A172 (cell line): ENCODE data around the gene TAMM41. TPM values are rescaled to one million over a fixed set of nuclear protein-coding genes. Genes with fewer than 3 reads are reported as not detected.
A peak's percentile ranks its signal among the peaks of the same experiment; 100 is the strongest.
"Not testable (repeated sequence)": the region's sequence is repeated elsewhere in the genome, so short reads cannot be mapped to it uniquely, and the experiment has no call there.

Experiments used
- DNase-seq: peaks from one replicate; pipeline ENCODE4 v3.0.0-alpha.2; 2015; ENCODE audit warnings: low spot score
- total RNA-seq: library from RNA; depleted of rRNA; stranded (reverse); fragments of >200 nt; shearing (Covaris generic); gene quantifications from 2 replicates; pipeline ENCODE4 v1.2.3, GENCODE V29; 2014

TAMM41 gene
- total RNA-seq, 1 experiment from 2014 or later, result 9.8 TPM

DNA sequence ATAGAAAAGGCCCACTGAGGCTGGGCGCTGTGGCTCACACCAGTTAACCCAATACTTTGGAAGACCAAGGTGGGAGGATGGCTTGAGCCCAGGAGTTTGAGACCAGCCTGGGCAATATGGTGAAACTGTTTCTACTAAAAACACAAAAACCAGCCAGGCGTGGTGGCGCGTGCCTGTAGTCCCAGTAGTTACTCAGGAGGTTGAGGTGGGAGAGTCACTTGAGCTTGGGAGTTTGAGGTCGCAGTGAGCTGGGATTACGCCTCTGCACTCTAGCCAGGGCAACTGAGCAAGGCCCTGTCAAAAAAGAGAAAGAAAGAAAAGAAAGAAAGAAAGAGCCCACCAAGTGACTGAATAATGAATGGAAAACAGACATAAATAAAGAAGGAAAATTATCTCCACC is 32.0 kb downstream of the TAMM41 start:
- DNase-seq, result no peak

DNA sequence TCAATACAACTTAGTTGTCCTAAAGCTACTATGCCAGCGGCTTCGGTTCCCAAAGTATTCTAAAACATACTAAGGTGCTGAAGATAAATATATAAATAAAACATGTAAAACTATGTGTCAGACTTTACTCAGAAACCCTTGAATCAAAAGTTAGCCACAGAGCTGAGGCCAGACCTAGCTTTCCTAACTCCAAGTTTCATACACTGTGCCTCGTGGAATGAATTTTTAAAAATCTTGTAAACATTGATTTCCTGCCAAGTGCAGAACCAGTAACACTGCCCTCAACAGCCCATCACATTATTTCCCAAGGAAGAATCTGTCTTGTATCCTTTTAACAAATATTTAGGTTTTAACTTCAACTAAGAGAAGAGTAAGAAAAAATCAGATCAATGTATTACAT is 36.4 kb downstream of the TAMM41 start:
- no peak for DNase-seq

DNA sequence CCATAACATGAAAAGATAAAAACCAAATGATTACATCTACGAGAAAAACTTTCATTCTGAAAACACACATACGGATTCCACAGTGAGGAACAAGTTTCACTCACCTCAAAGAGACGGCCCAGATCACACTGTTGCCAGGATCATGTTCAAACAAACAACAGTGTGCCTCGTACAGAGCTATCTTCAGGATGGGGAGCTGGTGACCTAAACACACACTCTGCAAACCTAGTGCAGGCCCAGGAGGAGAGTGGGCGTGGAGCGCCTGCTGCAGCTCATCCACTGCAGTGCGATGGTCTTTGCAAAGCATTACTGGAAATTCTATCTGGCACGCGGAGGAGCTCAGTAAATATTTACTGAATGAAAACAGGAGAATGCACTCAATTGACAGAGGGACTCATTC is 38.5 kb downstream of the TAMM41 start:
- DNase-seq, result no peak

DNA sequence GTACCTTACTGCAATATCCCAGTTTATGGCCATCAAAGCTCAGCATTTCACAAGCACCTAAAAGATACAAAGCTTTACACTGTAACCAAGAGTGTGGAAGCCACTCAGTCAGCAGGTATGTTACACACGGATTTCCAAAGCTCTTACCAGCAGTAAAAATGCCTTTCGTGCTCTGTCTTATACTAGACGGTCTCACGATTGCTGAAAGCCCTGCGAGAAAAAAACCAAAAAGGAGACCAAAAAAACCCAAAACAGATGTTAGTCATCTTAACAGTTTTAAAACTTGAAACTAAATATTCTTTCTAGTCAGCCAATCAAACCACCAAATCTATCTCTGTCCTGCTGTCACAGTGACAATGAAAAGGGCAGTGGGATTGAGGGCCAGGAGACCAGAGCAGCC is 39.0 kb downstream of the TAMM41 start:
- no peak for DNase-seq

DNA sequence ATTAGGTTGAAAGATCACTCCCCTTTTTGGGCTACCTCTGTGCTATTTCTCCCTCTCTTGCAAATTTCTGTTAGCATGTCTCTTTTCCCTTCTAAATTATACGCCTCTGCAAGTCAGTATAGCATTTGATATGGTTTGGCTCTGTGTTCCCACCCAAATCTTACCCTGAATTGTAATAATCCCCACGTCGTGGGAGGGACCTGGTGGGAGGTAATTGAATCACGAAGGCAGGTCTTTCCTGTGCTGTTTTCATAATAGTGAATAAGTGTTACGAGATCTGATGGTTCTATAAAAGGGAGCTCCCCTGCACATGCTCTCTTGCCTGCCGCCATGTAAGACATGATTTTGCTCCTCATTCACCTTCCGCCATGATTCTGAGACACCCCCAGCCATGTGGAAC is 41.0 kb downstream of the TAMM41 start:
- no peak for DNase-seq

DNA sequence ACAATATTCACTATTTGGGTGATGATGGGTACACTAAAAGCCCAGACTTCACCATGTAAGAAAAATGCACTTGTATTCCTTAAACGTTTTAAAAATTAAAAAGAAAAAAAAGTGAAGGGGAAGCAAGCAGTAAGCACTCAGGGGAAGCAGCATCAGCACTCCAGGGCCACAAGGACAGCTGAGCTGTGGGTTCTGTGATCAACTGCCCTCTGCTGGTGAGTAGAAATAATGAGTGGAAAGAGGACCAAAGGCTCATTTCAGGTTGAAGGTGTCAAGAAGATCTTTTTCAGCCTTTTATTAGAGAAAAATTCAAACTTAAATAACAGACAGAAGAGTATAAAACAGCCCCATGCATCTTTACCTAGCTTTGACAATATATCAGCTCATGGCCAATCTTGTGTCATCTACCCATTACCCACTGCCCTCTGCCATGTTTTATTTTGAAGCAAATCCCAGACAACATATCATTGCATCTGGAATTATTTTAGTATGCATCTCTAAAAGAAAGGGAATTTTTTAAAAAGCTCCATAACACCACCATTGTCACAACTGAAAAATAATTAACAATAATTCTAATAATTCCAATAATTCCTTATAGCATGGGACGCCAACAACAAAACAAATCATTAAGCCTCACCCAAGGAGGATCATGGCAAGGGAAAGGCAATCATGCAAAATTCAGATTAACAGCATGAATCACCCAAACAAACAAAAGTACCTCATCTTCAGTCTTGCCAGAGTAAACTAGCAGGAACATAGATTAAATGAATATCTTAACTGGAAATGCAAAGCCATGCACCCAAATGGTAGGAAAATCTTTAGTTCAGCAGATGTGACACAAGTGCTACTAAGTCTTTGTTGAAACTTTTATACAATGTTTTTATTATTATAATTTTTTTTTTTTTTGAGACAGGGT is 42.5 kb downstream of the TAMM41 start:
- DNase-seq, result peak; percentile 56

DNA sequence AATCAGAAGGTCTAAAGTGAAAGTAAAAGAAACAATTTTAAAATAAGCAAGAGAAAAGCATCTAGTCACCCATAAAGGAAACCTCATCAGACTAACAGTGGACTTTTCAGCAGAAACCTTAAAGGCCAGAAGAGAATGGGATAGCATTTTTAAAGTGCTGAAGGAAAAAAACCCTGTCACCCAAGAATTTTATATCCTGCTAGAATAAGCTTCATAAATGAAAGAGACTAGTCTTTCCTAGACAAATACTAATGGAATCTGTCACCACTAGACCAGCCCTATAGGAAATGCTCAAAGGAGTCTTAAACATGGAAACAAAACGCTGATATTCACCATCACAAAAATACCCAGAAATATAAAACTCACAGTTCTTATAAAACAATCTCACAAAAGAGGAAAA is 46.9 kb downstream of the TAMM41 start:
- DNase-seq, result no peak

DNA sequence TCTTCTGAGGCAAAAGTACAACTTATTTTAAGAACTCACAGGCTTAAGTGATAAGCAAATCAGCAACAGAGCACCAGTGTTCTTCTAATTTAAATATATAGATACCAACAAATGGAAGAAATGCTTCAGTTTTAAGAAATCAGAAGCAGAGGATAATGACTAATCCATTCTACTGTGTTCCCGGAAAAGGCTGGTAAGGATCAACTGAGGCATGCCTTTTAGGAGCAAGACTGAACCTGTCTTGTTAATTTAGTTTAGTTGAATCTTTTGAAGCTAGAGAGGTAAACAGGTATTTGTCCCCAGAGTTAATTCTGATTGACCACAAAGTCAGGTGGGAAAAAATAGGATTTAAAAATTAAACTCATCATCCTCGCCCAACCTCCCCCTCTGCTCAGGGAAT is 51.8 kb downstream of the TAMM41 start:
- DNase-seq, result no peak

DNA sequence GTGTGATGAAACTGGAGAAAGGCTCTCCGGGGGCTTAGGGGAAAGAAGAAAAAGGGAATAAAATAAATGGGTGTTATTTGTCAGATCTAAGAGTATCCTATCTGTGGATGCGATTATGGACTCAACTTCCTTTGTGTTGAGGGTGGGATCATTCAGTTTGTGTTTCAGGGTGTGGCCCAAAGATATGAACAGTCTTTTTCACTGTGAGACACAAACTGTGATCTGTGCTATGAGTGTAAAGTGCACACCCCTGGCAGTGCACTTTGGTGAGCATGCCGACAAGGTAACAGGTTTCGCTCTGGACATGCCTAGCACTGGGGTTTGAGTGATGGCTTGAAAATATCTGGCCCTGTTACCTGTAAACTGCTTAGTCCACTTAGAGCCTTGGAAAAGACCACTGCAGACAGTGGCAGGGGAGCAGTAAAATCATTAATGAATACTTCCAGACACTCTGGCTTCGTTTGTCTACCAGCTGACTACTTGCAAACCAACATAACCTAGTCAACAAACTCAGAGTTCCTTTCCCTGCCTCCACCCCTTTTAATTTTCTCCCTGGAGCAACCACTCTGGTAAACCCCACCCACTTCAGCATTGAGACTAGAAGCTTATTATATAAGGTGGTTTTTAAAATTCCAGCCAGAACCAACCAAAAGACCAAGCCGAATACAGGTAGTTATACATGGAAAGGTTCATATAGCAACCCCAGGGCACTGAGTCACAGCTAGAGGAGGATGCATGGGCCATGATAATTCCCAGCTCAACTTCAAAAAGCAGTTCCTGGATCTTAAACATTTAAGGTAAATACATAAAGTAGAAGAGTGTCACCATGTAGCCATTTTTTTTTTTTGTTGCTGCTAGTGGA is 55.1 kb downstream of the TAMM41 start:
- DNase-seq, result no peak

DNA sequence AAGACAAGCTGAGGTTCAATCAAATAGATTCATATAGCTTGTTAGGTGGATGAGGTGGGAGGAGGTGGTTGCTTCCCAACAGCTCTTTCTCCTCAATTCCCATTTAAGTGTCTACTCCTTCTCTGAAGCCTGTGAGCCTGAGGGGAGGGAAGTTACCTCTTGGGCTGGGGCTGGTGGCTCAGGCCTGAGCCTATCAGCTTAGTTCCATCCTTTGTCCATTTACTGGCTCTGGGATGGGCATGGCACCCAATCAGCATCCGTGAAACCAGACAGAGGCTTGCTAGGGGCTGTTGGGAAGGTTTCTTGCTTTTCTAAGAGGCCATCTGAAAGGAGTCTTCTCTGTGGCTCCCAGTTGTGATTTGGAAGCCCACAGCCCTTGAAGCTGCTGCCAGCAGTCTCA is 57.3 kb downstream of the TAMM41 start:
- no peak for DNase-seq

DNA sequence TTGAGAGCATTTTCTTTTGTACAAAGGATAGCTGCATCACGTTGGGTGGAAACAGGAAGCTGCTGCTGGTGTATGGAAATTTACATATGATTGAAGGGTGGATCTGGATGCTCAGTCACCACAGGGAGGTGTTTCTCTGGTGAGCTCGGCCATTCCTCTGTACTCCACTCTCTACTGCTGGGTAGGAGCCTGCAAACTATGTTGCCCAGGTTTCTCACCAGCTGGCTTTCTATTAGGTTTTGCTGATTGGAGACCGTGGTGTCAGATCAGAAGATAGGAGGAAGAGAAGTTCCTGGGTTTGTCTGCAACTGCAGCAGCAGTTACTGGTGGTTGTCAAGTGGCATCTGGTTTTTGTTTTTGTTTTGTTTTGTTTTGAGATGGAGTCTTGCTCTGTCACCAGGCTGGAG is 61.7 kb downstream of the TAMM41 start:
- no peak for DNase-seq

DNA sequence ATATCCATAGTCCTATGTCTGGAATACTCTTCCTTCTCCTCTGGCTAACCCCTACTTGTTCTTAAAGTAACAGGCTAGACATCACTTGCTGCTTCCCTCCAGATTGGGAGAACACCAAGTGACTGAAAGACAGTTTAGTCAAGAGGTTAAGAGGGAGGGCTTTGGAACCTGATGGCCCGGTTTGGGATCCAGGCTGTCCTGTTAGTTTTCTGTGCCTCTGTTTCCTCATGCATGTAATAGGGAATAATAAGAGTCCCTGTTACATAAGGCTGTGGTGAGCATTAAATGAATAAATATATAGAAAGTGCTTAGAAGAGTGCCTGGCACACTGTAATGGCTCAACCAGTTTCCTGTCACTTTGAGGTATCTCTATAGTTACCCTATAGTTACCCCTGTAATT is 66.3 kb downstream of the TAMM41 start:
- no peak for DNase-seq

DNA sequence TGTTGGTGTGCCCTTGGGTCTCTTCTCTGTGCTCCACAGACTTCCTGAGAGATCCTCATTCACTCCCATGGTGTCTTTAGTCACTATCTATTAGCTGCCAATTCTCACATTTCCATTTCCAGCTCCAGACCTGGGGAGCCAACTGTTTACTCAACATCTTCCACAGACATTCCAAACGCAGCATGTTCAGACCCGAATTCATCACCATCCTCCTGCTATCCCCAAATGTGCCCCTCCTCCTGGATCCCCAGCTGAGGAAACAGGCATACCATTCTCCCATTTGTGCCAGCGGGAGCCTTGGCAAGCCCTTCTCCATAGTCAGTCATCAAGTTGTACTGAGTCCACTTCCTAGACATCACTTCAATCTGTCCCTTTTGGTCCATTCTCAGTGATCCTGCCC is 67.1 kb downstream of the TAMM41 start:
- DNase-seq, result no peak

DNA sequence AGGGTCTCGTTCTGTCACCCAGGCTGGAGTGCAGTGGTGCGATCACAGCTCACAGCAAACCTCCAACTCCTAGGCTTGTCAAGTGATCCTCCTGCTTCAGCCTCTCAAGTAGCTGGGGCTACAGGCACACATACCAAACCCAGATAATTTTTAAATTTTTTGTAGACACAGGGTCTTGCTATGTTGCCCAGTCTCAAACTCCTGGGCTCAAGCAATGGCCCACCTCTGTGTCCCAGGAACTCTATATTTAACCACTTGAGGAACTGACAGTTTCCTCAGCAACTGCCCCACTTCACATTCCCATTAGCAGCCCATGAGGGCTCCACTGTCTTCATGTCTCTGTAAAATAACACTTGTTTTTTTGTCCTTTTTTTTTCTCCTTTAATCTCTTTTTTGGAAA is 68.4 kb downstream of the TAMM41 start:
- DNase-seq, result no peak

DNA sequence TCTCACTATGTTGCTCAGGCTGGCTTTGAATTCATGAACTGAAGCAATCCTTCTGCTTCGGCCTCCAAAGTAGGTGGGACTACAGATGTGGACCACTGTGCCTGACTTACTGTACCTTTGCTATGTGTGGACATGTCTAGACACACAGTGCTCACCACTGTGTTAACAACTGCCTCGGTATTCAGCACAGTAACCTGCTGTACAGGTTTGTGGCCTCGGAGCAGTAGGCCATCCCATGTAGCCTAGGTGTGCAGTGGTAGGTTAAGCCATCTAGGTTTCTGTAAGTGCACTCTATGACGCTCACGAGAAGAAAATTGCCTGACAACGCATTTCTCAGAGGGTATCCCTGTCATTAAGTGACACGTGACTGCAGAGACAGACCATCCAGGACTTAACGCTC is 70.3 kb downstream of the TAMM41 start:
- no peak for DNase-seq

DNA sequence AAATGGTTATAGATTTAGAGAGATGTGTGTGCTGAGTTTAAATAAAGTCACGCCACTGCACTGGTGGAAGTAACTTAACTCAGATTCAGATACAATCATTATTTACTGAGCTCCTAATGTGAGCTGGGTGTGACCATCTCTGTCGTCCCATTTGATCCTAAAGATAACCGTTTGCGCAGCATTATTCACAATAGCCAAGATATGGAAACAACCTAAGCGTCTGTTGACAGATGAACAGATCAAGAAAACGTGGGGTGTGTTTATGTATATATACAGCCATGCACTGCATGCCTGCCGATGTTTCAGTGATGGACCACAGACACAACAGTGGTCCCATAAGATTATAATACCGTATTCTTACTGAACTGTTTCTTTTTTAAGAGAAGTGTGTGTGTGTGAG is 71.2 kb downstream of the TAMM41 start:
- DNase-seq, result no peak

DNA sequence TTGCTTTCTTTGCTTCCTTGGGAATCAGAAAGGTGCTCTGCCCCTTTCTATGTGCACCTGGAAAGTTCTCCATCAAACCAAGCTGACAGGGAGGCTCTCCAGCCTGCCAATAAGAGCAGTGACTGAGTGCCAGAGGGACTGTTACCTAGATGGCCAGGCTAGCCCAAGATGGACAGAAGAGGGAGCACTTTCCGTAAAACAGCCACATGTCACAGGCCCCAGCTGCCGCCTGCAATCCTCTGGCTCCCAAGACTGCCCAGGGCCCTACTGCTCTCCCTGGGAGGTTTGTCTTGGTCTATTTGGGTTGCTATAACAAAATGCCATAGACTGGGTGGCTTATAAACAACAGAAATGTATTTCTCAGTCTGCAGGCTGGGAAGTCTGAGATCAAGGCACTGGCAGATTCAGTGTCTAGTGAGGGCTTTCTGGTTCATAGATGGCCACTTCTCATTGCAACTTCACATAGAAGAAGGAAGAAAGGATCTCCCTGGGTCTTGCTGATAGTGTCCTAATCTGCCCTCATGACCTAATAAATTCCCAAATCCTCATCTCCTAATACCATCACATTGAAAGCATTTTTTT is 72.3 kb downstream of the TAMM41 start:
- DNase-seq, result peak; percentile 45

DNA sequence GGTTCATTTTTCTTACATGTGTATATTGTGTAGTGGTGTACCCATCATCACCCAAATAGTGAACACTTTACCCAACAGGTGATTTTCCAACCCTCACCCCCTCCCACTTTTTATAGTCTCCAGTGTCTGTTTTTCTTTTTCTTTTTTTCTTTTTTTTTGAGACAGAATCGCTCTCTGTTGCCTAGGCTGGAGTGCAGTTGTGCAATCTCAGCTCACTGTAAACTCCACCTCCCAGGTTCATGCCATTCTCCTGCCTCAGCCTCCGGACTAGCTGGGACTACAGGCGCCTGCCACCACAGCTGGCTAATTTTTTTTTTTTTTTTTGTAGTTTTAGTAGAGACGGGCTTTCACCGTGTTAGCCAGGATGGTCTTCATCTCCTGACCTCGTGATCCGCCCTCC is 74.8 kb downstream of the TAMM41 start:
- not testable (repeated sequence) for DNase-seq

DNA sequence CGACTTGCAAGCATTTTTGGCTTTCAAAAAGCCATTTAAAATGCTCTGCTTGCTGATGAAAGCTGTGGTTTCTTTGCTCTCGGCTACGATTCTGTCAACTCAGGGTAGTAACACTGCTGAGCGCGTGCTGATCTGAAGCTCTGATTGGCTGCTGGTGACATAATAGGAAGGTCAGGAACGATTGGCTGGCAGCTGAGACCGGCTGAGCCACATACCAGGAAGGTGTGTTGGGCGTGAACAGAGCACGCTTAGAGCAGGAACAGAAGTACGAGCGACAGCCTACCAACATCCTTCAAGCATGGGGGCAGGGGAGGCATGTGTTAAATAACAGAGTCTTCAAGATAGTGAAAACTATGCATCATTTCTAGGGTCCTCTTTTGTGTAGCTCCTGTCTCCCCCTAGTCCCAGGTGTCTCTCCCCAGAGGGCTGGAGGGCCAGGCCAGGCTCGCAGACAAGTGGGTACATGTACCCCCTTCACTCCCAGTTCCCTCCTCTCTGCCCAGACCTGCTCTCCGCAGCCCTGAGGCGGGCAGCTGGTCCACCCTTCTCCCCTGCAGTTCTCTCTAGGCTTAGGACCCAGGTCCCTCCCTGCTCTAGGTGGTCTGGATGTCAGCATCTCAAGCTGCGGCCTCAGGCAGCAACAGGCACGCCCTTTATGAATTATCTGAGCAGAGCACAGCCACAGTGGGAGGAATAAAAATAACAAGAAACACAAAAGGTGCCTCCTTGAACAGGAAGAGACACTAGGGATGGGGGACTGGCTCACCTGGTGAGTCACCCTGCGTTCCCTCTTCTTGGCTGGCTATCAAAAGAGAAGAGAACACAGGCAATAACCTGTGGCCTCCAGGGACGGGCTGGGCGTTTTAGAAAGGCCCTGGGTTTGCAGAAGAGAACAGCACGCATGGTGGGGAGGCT is 76.0 kb downstream of the TAMM41 start:
- DNase-seq, result peak; percentile 75

DNA sequence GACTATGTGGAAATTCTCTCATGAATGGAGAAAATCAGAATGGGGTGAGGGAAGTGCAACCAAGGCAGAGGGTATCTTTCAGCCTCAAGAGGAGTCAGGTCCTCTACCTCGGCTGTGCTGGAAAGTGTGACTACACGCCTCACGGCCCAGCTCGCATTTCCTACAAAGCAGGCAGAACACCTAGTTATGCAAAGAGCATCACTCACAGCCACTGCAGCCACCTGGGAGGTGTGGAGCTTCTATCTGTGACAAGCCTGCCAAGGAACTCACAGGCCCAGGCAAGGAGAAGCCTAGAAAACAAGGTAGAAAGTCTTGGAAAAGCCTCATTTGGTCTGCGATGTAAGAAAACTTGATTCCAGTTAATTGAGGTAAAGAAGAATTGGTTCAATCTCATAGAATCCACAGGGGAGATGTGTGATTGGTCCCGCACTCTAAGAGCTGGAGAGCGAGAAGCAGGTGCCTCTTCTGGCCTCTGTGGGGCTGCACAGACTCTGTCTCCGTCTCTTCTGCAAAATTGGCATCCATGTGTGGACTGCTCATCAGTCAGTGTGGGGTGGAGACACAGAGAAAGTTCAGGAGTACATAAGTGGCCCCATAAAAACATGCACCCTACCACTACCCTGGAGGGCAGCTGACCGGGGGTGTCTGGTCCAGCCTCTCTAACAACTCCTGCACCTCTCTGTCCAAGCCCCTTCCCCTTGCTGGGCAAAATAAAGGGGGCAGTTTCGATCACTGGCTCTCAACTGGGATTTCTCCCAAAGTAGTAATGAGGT is 76.8 kb downstream of the TAMM41 start:
- DNase-seq, result no peak

DNA sequence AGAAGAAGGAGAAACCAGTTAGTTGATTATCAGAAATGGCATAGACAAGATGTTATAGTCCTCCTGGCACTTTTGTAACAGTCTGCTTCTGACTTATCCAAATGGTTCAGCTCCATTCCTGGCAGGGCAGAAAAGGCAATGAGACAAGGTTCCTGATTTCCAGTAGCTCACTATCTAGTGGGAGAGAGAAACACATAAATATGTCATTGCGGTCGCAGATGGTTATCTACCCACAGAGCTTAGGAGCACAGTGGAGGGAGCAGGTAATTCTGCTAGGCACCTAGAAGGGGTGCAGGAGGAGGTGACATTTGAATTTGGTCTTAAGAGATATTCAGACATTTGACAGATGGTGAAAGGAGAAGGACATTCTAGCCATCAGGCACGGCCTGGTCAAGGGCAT is 78.1 kb downstream of the TAMM41 start:
- no peak for DNase-seq
